Testis (tissue), 2 donors: ENCODE measurements around the gene CIAO2A.

Experiments
- POLR2A ChIP-seq: fragments of 450-650 bp; IDR thresholded peaks from one replicate; pipeline ENCODE4 v1.6.1; 2017; ENCODE audit warnings: antibody characterized with exemption, mild to moderate bottlenecking, moderate library complexity
- TF ChIP-seq, protein P1 (sequence below), 3 experiments: fragments of 450-650 bp in 2 of 3; fragments of 200-600 bp in 1 of 3; sonication (generic) in 1 of 3; IDR thresholded peaks; one replicate each; pipeline ENCODE4 v1.5.1; 2016 to 2019; ENCODE audit warnings: antibody characterized with exemption in 3 of 3, mild to moderate bottlenecking in 2 of 3, moderate library complexity in 1 of 3

DNA sequence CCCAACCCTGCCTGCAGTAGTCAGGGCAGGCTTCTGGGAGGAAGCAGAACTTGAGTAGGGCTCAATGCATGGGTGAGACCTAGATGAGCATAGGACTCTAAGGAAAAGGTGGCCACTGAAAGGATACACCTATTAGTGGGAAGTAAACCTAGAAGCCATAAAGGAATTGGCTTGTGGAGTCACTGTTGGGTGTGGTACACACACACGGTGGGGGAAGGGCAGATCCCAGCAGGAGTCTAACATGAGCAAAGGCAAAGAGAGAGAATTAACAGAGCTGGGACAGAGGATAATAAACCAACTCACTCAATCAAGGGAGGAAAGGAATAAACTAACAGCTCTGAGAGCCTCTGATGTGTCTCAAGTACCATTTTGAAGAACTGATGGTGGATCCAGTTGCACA lies 70.4 kb downstream of the CIAO2A start:
- TF ChIP-seq, protein P1, sequence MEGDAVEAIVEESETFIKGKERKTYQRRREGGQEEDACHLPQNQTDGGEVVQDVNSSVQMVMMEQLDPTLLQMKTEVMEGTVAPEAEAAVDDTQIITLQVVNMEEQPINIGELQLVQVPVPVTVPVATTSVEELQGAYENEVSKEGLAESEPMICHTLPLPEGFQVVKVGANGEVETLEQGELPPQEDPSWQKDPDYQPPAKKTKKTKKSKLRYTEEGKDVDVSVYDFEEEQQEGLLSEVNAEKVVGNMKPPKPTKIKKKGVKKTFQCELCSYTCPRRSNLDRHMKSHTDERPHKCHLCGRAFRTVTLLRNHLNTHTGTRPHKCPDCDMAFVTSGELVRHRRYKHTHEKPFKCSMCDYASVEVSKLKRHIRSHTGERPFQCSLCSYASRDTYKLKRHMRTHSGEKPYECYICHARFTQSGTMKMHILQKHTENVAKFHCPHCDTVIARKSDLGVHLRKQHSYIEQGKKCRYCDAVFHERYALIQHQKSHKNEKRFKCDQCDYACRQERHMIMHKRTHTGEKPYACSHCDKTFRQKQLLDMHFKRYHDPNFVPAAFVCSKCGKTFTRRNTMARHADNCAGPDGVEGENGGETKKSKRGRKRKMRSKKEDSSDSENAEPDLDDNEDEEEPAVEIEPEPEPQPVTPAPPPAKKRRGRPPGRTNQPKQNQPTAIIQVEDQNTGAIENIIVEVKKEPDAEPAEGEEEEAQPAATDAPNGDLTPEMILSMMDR (IDR thresholded peaks at IDR 0.05) = no peak
- no peak for TF ChIP-seq POLR2A
